Astrocyte (in vitro differentiated cells and primary cell): ENCODE data around the gene RUNX1.

Source experiments
- EZH2 ChIP-seq: IDR thresholded peaks from 2 replicates; pipeline ENCODE4 v1.6.1; 2012; ENCODE audit warnings: mild to moderate bottlenecking, low read length, inconsistent platforms; ENCODE audit not compliant: insufficient read depth
- TF ChIP-seq, protein P1 (sequence below): IDR thresholded peaks from 2 replicates; pipeline ENCODE4 v1.5.1; 2011; ENCODE audit warnings: low read depth, mild to moderate bottlenecking, inconsistent platforms, low read length, moderate library complexity; ENCODE audit not compliant: insufficient read depth

DNA sequence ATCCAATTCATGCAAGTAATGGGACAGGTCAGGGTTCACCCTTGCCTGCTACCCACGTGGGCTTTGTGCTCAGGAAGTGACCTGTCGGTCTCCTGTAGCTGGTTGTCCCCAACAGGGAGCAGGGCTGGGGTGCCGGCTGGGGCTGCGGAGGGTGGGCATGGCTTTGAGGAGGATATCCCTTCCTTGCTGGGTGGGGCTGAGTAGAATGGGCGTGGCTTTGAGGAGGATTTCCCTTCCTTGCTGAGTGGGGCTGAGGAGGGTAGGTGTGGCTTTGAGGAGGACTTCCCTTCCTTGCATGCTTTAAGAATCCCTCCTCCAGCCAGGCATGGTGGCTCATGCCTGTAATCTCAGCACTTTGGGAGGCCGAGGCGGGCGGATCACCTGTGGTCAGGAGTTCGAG is 229.1 kb downstream of the RUNX1 start:
- TF ChIP-seq, protein P1, sequence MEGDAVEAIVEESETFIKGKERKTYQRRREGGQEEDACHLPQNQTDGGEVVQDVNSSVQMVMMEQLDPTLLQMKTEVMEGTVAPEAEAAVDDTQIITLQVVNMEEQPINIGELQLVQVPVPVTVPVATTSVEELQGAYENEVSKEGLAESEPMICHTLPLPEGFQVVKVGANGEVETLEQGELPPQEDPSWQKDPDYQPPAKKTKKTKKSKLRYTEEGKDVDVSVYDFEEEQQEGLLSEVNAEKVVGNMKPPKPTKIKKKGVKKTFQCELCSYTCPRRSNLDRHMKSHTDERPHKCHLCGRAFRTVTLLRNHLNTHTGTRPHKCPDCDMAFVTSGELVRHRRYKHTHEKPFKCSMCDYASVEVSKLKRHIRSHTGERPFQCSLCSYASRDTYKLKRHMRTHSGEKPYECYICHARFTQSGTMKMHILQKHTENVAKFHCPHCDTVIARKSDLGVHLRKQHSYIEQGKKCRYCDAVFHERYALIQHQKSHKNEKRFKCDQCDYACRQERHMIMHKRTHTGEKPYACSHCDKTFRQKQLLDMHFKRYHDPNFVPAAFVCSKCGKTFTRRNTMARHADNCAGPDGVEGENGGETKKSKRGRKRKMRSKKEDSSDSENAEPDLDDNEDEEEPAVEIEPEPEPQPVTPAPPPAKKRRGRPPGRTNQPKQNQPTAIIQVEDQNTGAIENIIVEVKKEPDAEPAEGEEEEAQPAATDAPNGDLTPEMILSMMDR, result no peak
- no peak for TF ChIP-seq EZH2
